AG09309 (cell line): ENCODE data around the gene RASGRP2.

Experiments used
- DNase-seq: peaks from one replicate; pipeline ENCODE4 v3.0.0-alpha.2; 2010; ENCODE audit warnings: low read depth
- H3K4me3 ChIP-seq: 2 replicates; pipeline ENCODE4 v1.5.1; 2011; ENCODE audit warnings: mild to moderate bottlenecking, low read depth, low read length, moderate library complexity; ENCODE audit not compliant: control insufficient read depth
- TF ChIP-seq, protein P1 (sequence below): IDR thresholded peaks from 2 replicates; pipeline ENCODE4 v1.5.1; 2011; ENCODE audit warnings: mild to moderate bottlenecking, low read depth, low read length, inconsistent platforms; ENCODE audit not compliant: insufficient read depth, control insufficient read depth; ENCODE audit errors: missing control alignments

RASGRP2 gene

DNA sequence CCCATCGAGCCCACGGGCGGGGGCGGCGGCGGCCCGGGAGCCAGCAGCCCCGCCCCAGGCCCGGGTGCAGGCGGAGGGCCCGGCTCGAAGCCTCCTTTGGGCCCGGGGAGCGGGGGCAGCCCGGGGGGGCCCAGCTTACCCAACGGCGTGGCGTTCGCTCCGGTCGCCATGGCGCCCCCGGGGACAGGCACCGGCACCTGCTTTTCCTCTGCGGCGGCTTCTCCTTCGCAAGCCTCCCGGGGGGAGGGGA, 34.2 kb upstream of the RASGRP2 start:
- TF ChIP-seq, protein P1, sequence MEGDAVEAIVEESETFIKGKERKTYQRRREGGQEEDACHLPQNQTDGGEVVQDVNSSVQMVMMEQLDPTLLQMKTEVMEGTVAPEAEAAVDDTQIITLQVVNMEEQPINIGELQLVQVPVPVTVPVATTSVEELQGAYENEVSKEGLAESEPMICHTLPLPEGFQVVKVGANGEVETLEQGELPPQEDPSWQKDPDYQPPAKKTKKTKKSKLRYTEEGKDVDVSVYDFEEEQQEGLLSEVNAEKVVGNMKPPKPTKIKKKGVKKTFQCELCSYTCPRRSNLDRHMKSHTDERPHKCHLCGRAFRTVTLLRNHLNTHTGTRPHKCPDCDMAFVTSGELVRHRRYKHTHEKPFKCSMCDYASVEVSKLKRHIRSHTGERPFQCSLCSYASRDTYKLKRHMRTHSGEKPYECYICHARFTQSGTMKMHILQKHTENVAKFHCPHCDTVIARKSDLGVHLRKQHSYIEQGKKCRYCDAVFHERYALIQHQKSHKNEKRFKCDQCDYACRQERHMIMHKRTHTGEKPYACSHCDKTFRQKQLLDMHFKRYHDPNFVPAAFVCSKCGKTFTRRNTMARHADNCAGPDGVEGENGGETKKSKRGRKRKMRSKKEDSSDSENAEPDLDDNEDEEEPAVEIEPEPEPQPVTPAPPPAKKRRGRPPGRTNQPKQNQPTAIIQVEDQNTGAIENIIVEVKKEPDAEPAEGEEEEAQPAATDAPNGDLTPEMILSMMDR, result no peak
- DNase-seq, result no peak
- H3K4me3 ChIP-seq, result peak overlapping the region; percentile 63

- H3K4me3 ChIP-seq, result peak overlapping the region; percentile 89
- TF ChIP-seq, protein P1, result no peak
- peak; percentile 39 for DNase-seq
These were observed 33.7 kb upstream of the RASGRP2 start for GRCh38 chr11:64777449-64778222.

- peak overlapping the region; percentile 89 for H3K4me3 ChIP-seq
- no peak for DNase-seq
- TF ChIP-seq, protein P1, result no peak
These were observed 32.9 kb upstream of the RASGRP2 start for GRCh38 chr11:64776875-64777274.

- peak overlapping the region; percentile 89 for H3K4me3 ChIP-seq
- no peak for DNase-seq
- TF ChIP-seq, protein P1, result no peak
These were observed 32.5 kb upstream of the RASGRP2 start for GRCh38 chr11:64776425-64776824.

DNA sequence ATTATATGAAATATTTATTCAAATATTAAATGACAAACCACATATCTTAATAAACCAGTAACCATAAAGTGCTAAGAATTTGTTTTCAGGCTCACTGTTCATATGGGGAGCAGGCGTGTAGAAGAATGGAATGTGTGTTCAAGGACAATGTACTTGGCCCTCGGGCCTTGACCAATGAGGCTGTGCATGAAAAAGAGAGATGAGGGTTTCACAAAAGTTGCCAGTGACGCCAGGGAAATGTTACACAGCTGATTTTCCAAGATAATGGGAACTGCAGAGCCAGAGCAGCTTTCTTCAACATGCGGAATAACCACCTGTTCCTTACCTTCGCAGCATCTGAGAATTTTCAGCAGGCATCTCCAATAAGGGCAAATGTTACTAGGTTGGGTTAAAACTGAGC, 30.2 kb upstream of the RASGRP2 start:
- TF ChIP-seq, protein P1, result no peak
- H3K4me3 ChIP-seq, result no peak overlapping the region
- DNase-seq, result no peak

DNA sequence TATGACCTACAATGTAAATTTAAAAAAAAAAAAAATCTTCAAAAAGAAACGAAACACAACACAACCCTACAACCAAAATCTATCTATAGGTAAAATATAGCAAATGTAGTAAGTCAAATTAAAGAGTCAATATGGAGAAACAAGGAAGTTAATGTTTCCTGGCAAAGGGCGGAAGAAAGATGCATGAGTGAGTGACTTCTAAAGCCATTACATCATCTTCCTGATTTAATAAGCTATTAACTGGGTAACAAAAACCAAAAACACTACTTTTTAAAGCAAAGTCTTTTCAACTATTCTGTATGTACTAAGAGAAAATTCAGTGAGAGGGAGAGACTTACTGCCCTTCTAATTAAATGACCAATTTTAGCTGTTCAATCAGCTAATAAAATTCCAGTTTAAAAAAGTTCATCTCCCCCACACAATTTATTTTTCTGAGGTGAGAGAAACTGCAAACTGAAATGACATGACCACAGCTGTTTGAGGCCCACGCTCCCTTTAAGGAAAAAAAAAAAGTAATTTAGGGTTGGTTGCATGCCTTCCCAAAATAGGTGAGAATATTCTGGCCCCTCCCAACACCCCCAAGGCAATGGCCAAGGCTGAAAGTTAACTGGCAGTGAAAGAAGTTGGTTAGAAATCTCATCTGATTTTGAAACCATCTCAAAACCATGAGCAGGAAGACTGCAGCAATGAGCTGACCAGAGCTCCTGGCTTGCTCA, 28.5 kb upstream of the RASGRP2 start:
- DNase-seq, result no peak
- TF ChIP-seq, protein P1, result no peak
- no peak overlapping the region for H3K4me3 ChIP-seq
